WERI-Rb-1 (cell line): ENCODE data around the gene IQGAP2.

ENCODE experiments used
- DNase-seq: peaks from one replicate; pipeline ENCODE4 v3.0.0-alpha.2; 2020
- H3K27ac ChIP-seq: fragments of 250-450 bp; sonication (Bioruptor Pico); 2 replicates; pipeline ENCODE4 v1.5.1; 2020; ENCODE audit warnings: mild to moderate bottlenecking, moderate library complexity
- H3K27me3 ChIP-seq: fragments of 250-450 bp; sonication (Bioruptor Pico); 2 replicates; pipeline ENCODE4 v1.5.1; 2021; ENCODE audit warnings: mild to moderate bottlenecking, low read depth, moderate library complexity; ENCODE audit not compliant: insufficient read depth, severe bottlenecking
- H3K36me3 ChIP-seq: fragments of 250-450 bp; sonication (Bioruptor Pico); 2 replicates; pipeline ENCODE4 v1.5.1; 2020; ENCODE audit warnings: mild to moderate bottlenecking, moderate library complexity
- H3K4me3 ChIP-seq: 2 replicates; pipeline ENCODE4 v1.5.1; 2011; ENCODE audit warnings: low read depth, mild to moderate bottlenecking, control low read depth, low read length
- H3K9me3 ChIP-seq: fragments of 250-450 bp; sonication (Bioruptor Pico); 2 replicates; pipeline ENCODE4 v1.5.1; 2021; ENCODE audit warnings: mild to moderate bottlenecking, moderate library complexity; ENCODE audit not compliant: severe bottlenecking
- CTCF ChIP-seq: IDR thresholded peaks from 2 replicates; pipeline ENCODE4 v1.5.1; 2011; ENCODE audit warnings: low read depth, mild to moderate bottlenecking, control low read depth, inconsistent platforms, low read length

The IQGAP2 gene

GRCh38 chr5:76561959-76562358, 158.9 kb downstream of the IQGAP2 start:
- H3K36me3 ChIP-seq = no peaks in the 10 kb centered on the region
- H3K9me3 ChIP-seq = peaks cover 2% of the 10 kb centered on the region
- H3K27ac ChIP-seq = no peak overlapping the region
- DNase-seq = no peak
- H3K27me3 ChIP-seq = no peaks in the 10 kb centered on the region
- no peak for TF ChIP-seq CTCF
- no peak overlapping the region for H3K4me3 ChIP-seq

- no peak for DNase-seq
- H3K9me3 ChIP-seq = no peaks in the 10 kb centered on the region
- no peak overlapping the region for H3K4me3 ChIP-seq
- no peak overlapping the region for H3K27ac ChIP-seq
- TF ChIP-seq CTCF = no peak
- no peaks in the 10 kb centered on the region for H3K36me3 ChIP-seq
- no peaks in the 10 kb centered on the region for H3K27me3 ChIP-seq
These were observed 161.9 kb downstream of the IQGAP2 start for GRCh38 chr5:76565009-76565408.

GRCh38 chr5:76570153-76570552, 167.1 kb downstream of the IQGAP2 start:
- Histone ChIP-seq H3K4me3 (no peak overlapping the region), H3K27ac (no peak overlapping the region), H3K9me3 (no peaks in the 10 kb centered on the region), H3K27me3 (no peaks in the 10 kb centered on the region), H3K36me3 (no peaks in the 10 kb centered on the region; the same call in 1 of the 2 replicates)
- no peak for TF ChIP-seq CTCF
- DNase-seq = no peak

- Histone ChIP-seq H3K27ac (no peak overlapping the region), H3K27me3 (no peaks in the 10 kb centered on the region), H3K4me3 (no peak overlapping the region), H3K36me3 (no peaks in the 10 kb centered on the region; the same call in 1 of the 2 replicates), H3K9me3 (no peaks in the 10 kb centered on the region)
- DNase-seq = no peak
- TF ChIP-seq CTCF = no peak
These were observed 168.5 kb downstream of the IQGAP2 start for GRCh38 chr5:76571559-76571958.

GRCh38 chr5:76576450-76576849, 173.4 kb downstream of the IQGAP2 start:
- Histone ChIP-seq H3K36me3 (no peaks in the 10 kb centered on the region), H3K9me3 (no peaks in the 10 kb centered on the region), H3K27me3 (no peaks in the 10 kb centered on the region), H3K27ac (no peak overlapping the region), H3K4me3 (no peak overlapping the region)
- no peak for TF ChIP-seq CTCF
- no peak for DNase-seq

- Histone ChIP-seq H3K27ac (no peak overlapping the region), H3K36me3 (no peaks in the 10 kb centered on the region), H3K9me3 (no peaks in the 10 kb centered on the region), H3K4me3 (no peak overlapping the region), H3K27me3 (no peaks in the 10 kb centered on the region)
- no peak for TF ChIP-seq CTCF
- peak; percentile 39 for DNase-seq
These were observed 173.9 kb downstream of the IQGAP2 start for GRCh38 chr5:76576996-76577395.
